IMR-90 (cell line): ENCODE results near the gene CARM1. TPM values are rescaled to one million over a fixed set of nuclear protein-coding genes. Genes with fewer than 3 reads are reported as not detected.

Source experiments
- ATAC-seq: fragments of 200-7000 bp; cut with Tn5 transposase; 2 replicates; pipeline ENCODE4 v1.9.1; 2020; ENCODE audit warnings: low read depth, mild to moderate bottlenecking, moderate library complexity
- BruUV-seq: library from RNA; stranded (reverse); fragments of 400-500 nt; replicated peaks from 2 replicates; lab custom pipeline; 2021; lab: Mats Ljungman, UMichigan
- CTCF ChIA-PET: fragments of 300-600 bp; formaldehyde crosslinking; extraction: SDS; loops from one replicate; lab custom pipeline; 2021; ENCODE audit warnings: antibody characterized with exemption; lab: Yijun Ruan, JAX
- POLR2A ChIA-PET: fragments of 300-600 bp; sonication (Branson Sonifier 250); formaldehyde crosslinking; loops from one replicate; lab custom pipeline; 2022; ENCODE audit warnings: antibody characterized with exemption; ENCODE audit not compliant: unreplicated experiment; lab: Charles Lee
- DNase-seq: peaks from one replicate; pipeline ENCODE4 v3.0.0; 2013
- H2AFZ ChIP-seq: replicated peaks from 2 replicates; pipeline ENCODE3; 2013; ENCODE audit warnings: low read length, mild to moderate bottlenecking; ENCODE audit not compliant: poor library complexity
- H2AK5ac ChIP-seq: 2 replicates; pipeline ENCODE4 v1.6.1; 2013; ENCODE audit warnings: low read depth, low read length, inconsistent platforms
- H2AK9ac ChIP-seq: replicated peaks from 2 replicates; pipeline ENCODE3; 2013; ENCODE audit warnings: mild to moderate bottlenecking, low read depth, low read length, moderate library complexity; ENCODE audit not compliant: poor library complexity
- H2BK120ac ChIP-seq: 2 replicates; pipeline ENCODE4 v1.6.1; 2013; ENCODE audit warnings: low read depth, low read length, inconsistent platforms
- H2BK15ac ChIP-seq: 3 replicates; pipeline ENCODE4 v1.6.1; 2013; ENCODE audit warnings: low read depth, low read length, inconsistent platforms
- H2BK20ac ChIP-seq: 2 replicates; pipeline ENCODE4 v1.6.1; 2013; ENCODE audit warnings: low read depth, mild to moderate bottlenecking, inconsistent platforms, low read length, moderate library complexity
- H2BK5ac ChIP-seq: 2 replicates; pipeline ENCODE4 v1.6.1; 2013; ENCODE audit warnings: mild to moderate bottlenecking, low read depth, low read length, inconsistent platforms; ENCODE audit not compliant: poor library complexity, severe bottlenecking
- H3K14ac ChIP-seq: replicated peaks from 2 replicates; pipeline ENCODE4 v1.6.1; 2013; ENCODE audit warnings: low read depth, low read length, inconsistent platforms
- H3K18ac ChIP-seq: 2 replicates; pipeline ENCODE4 v1.6.1; 2013; ENCODE audit warnings: low read depth, low read length, control low read depth
- H3K23ac ChIP-seq: 2 replicates; pipeline ENCODE4 v1.6.1; 2013; ENCODE audit warnings: low read depth, low read length, inconsistent platforms
- H3K27ac ChIP-seq: 2 replicates; pipeline ENCODE4 v1.5.1; 2013; ENCODE audit warnings: mild to moderate bottlenecking, control low read depth, low read length; ENCODE audit not compliant: insufficient read depth
- H3K27me3 ChIP-seq: 2 replicates; pipeline ENCODE4 v1.6.1; 2013; ENCODE audit warnings: low read length; ENCODE audit not compliant: control insufficient read depth, insufficient read depth
- H3K36me3 ChIP-seq: 2 replicates; pipeline ENCODE4 v1.6.1; 2013; ENCODE audit warnings: low read length, mixed read lengths; ENCODE audit not compliant: control insufficient read depth, insufficient read depth
- H3K4ac ChIP-seq: 2 replicates; pipeline ENCODE4 v1.6.1; 2013; ENCODE audit warnings: low read depth, low read length, inconsistent platforms
- H3K4me1 ChIP-seq: 2 replicates; pipeline ENCODE4 v1.6.1; 2013; ENCODE audit warnings: low read length, mixed read lengths; ENCODE audit not compliant: control insufficient read depth, insufficient read depth
- H3K4me2 ChIP-seq: 2 replicates; pipeline ENCODE4 v1.6.1; 2013; ENCODE audit warnings: low read depth, mild to moderate bottlenecking, control low read depth, low read length, moderate library complexity
- H3K4me3 ChIP-seq: 2 replicates; pipeline ENCODE4 v1.5.1; 2013; ENCODE audit warnings: low read depth, mild to moderate bottlenecking, control low read depth, low read length, moderate library complexity; ENCODE audit not compliant: insufficient read depth
- H3K56ac ChIP-seq: 2 replicates; pipeline ENCODE4 v1.6.1; 2013; ENCODE audit warnings: low read length, inconsistent platforms; ENCODE audit not compliant: insufficient read depth; ENCODE audit errors: extremely low read depth
- H3K79me1 ChIP-seq, 2 experiments: 2 replicates each; pipeline ENCODE4 v1.6.1; 2013; ENCODE audit warnings: low read length in 2 of 2, inconsistent platforms in 1 of 2, low read depth in 1 of 2
- H3K9ac ChIP-seq: 2 replicates; pipeline ENCODE4 v1.6.1; 2013; ENCODE audit warnings: low read depth, low read length, control low read depth
- H3K9me1 ChIP-seq: 2 replicates; pipeline ENCODE4 v1.6.1; 2013; ENCODE audit warnings: low read length, inconsistent platforms; ENCODE audit not compliant: insufficient read depth
- H3K9me3 ChIP-seq: 2 replicates; pipeline ENCODE4 v1.6.1; 2013; ENCODE audit warnings: low read length; ENCODE audit not compliant: control insufficient read depth, insufficient read depth
- H4K20me1 ChIP-seq: 2 replicates; pipeline ENCODE4 v1.6.1; 2013; ENCODE audit warnings: low read length, inconsistent platforms; ENCODE audit not compliant: insufficient read depth
- H4K5ac ChIP-seq: 2 replicates; pipeline ENCODE4 v1.6.1; 2013; ENCODE audit warnings: mild to moderate bottlenecking, low read depth, low read length, control low read depth
- H4K8ac ChIP-seq, 2 experiments: 2 replicates each; pipeline ENCODE4 v1.6.1; 2013; ENCODE audit warnings: low read depth in 2 of 2, low read length in 2 of 2, control low read depth in 1 of 2, inconsistent platforms in 1 of 2
- H4K91ac ChIP-seq: 2 replicates; pipeline ENCODE4 v1.6.1; 2013; ENCODE audit warnings: low read depth, low read length, inconsistent platforms; ENCODE audit not compliant: insufficient read depth
- POLR2A ChIP-seq: IDR thresholded peaks from 2 replicates; pipeline ENCODE4 v1.6.1; 2012; ENCODE audit warnings: mild to moderate bottlenecking, low read depth, low read length
- SMC3 ChIP-seq: fragments of 150-350 bp; IDR thresholded peaks from 2 replicates; pipeline ENCODE4 v1.6.1; 2016; ENCODE audit warnings: low read depth, mild to moderate bottlenecking, antibody characterized with exemption, low read length, moderate library complexity
- WGBS, 2 experiments: methylation state at CpG; one replicate each; pipeline versions ENCODE4 v1.1.5 to v1.1.7; 2013; ENCODE audit warnings: missing lambda C conversion rate in 2 of 2; ENCODE audit not compliant: insufficient read length in 1 of 2; ENCODE audit errors: extremely low coverage in 2 of 2; 5-methylcytosine and 5-hydroxymethylcytosine counted together
- dilution Hi-C: fragments of 300-500 bp; cut with HindIII; formaldehyde crosslinking; loops from one replicate; pipeline ENCODE4 v1.14.3; 2018; ENCODE audit warnings: low sequenced_read_pairs; ENCODE audit not compliant: unreplicated experiment
- in situ Hi-C: fragments of 300-500 bp; cut with MboI; formaldehyde crosslinking; loops from 3 replicates; pipeline ENCODE4 v1.14.3; 2019; ENCODE audit warnings: low sequenced_read_pairs, inconsistent platforms, mixed read lengths
- intact Hi-C: fragments of 100-400 bp; cut with micrococcal nuclease; formaldehyde crosslinking; loops from 2 replicates; pipeline ENCODE4 v1.10.0; 2022
- polyA plus RNA-seq, 3 experiments: library from polyadenylated mRNA; depleted of rRNA; stranded (reverse); fragments of >200 nt; gene quantifications; 2 replicates each; pipeline ENCODE4 v1.2.3, GENCODE V29; 2012; ENCODE audit warnings: low replicate concordance in 1 of 3
- total RNA-seq: library from RNA; depleted of rRNA; stranded (reverse); fragments of >200 nt; gene quantifications from 2 replicates; pipeline ENCODE4 v1.2.3, GENCODE V29; 2012

Gene CARM1
- total and polyA plus RNA-seq, 2 of the 4 experiments (the other 2 are of a cell fraction) = 20.3 to 67.1 TPM

GRCh38 chr19:10922638-10923014, 51.3 kb downstream of the CARM1 start:
- POLR2A ChIA-PET = no interaction called here
- Histone ChIP-seq H3K36me3 (peaks cover 62% of the 10 kb centered on the region), H3K4me3 (no peak overlapping the region), H2BK120ac (no peak overlapping the region), H4K8ac (no peak overlapping the region), H3K79me1 (peaks cover 10 to 17% of the 10 kb centered on the region in 2 experiments), H2AFZ (no peak overlapping the region), H3K4me2 (no peak overlapping the region), H3K4ac (no peak overlapping the region), H3K9me1 (peaks cover 6% of the 10 kb centered on the region), H2AK9ac (no peak overlapping the region), H2BK20ac (no peak overlapping the region), H3K4me1 (peaks cover 5% of the 10 kb centered on the region), H4K91ac (no peak overlapping the region), H4K20me1 (0 out of 2 replicates have a peak, but pooled peaks cover 5% of the 10 kb centered on the region), H3K18ac (no peak overlapping the region), H3K14ac (no peak overlapping the region), H3K27ac (no peak overlapping the region), H3K9me3 (no peaks in the 10 kb centered on the region), H2BK5ac (no peak overlapping the region), H2AK5ac (no peak overlapping the region), H3K9ac (no peak overlapping the region), H3K56ac (no peak overlapping the region), H4K5ac (no peak overlapping the region), H2BK15ac (no peak overlapping the region), H3K27me3 (no peaks in the 10 kb centered on the region), H3K23ac (no peak overlapping the region)
- BruUV-seq = TSS peak; percentile 46
- in situ Hi-C loops = no loop called here
- DNase-seq (no peak), ATAC-seq (no peak)
- intact Hi-C loops = no loop called here
- CTCF ChIA-PET = no interaction called here
- WGBS, 2 experiments = no CpG with 5 or more reads among the region's 13 CpGs
- dilution Hi-C loops = no loop called here
- TF ChIP-seq POLR2A = no peak
- no peak for TF ChIP-seq SMC3
